Measurements from ENCODE around the gene FAM228A.

FAM228A gene

GRCh38 chr2:24211408-24211807 is 36.6 kb downstream of the FAM228A start:
- peaks cover 23% of the 10 kb centered on the region for H3K36me3 ChIP-seq (ENCODE audit: insufficient read depth, low read length)
- H3K27me3 ChIP-seq (ENCODE audit: insufficient read depth, low read length) = no peaks in the 10 kb centered on the region
- H3K4me3 ChIP-seq (ENCODE audit: low read length) = no peak overlapping the region
- H3K9me3 ChIP-seq (ENCODE audit: low read length) = no peaks in the 10 kb centered on the region
- no peak overlapping the region for H2AFZ ChIP-seq (ENCODE audit: low read depth, low read length)
- no peaks in the 10 kb centered on the region for H3K4me1 ChIP-seq (ENCODE audit: insufficient read depth, low read length)

GRCh38 chr2:24214880-24215279 is 40.0 kb downstream of the FAM228A start:
- Histone ChIP-seq H3K27me3 (ENCODE audit: insufficient read depth, low read length) (no peaks in the 10 kb centered on the region), H3K36me3 (ENCODE audit: insufficient read depth, low read length) (peaks cover 8% of the 10 kb centered on the region), H3K9me3 (ENCODE audit: low read length) (no peaks in the 10 kb centered on the region), H3K4me3 (ENCODE audit: low read length) (no peak overlapping the region), H3K4me1 (ENCODE audit: insufficient read depth, low read length) (no peaks in the 10 kb centered on the region), H2AFZ (ENCODE audit: low read depth, low read length) (no peak overlapping the region)

DNA sequence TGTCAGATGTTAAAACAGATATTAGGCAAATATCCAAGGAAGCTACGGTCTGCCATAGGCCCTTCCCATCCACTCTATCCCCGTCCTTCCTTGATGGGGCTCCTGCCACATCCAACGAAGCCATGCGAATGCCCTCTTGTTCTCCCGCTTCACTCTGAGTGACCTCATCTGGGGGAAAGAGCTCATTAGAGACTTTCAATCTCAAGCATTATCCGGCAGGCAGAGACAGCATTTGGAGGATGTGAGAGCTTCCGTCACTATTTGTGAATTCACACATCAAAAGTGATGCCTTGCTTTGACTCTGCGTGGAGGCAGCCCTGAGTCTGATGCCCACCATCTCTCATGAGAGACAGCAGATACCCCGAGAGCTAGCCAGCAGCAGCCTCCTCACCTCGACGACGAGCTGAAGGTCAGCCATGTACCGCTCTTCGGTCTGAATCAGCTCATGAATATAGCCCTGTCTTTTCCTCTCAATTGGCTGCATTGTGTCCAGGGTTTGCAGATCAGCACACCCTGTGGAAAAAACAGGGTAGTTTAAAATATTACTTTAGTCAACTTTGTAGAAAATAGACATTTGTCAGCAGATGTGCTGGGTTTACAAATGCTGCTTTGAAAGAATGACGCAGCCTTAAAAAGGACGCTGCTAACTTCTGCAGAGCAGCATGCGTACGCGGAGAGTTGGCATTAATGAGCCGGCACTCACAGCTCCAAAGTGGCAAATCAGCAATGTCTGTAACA is 45.9 kb downstream of the FAM228A start:
- Histone ChIP-seq H2AFZ (ENCODE audit: low read depth, low read length) (no peak overlapping the region), H3K9me3 (ENCODE audit: low read length) (no peaks in the 10 kb centered on the region), H3K4me3 (ENCODE audit: low read length) (no peak overlapping the region), H3K36me3 (ENCODE audit: insufficient read depth, low read length) (peaks cover 3% of the 10 kb centered on the region), H3K27me3 (ENCODE audit: insufficient read depth, low read length) (no peaks in the 10 kb centered on the region), H3K4me1 (ENCODE audit: insufficient read depth, low read length) (peaks cover 19% of the 10 kb centered on the region)

DNA sequence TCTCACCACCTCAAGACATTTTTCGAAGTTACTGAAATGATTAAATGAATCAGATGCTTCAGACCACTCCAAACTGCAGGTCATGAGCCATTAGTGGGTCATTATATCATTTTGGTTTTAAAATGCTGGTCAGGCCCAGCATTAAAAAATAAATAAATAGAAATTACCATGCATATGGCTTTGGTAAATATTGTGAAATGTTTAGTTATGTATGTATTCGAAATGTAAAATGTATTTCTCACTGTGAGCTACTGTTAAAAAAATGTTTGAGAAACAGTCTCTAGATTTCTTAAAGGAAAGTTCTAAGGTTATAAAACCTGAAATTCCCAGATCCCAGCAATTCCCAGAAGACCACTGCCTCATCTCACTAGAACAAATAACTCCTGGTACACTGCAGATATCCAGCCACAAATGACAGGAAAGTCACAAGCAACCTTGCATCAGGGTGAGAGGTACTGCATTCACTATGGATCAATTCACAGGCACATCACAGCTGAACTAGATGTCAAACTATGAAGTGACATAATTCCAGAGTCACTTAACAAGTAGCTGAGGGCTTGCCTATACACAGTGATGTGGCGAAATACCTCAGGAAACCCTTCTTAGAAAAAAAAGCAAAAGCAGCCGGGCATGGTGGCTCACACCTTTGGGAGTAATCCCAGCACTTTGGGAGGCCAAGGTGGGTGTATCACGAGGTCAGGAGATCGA is 46.6 kb downstream of the FAM228A start:
- peaks cover 23% of the 10 kb centered on the region for H3K4me1 ChIP-seq (ENCODE audit: insufficient read depth, low read length)
- no peak overlapping the region for H3K4me3 ChIP-seq (ENCODE audit: low read length)
- no peaks in the 10 kb centered on the region for H3K36me3 ChIP-seq (ENCODE audit: insufficient read depth, low read length)
- H3K9me3 ChIP-seq (ENCODE audit: low read length) = no peaks in the 10 kb centered on the region
- no peak overlapping the region for H2AFZ ChIP-seq (ENCODE audit: low read depth, low read length)
- H3K27me3 ChIP-seq (ENCODE audit: insufficient read depth, low read length) = no peaks in the 10 kb centered on the region

DNA sequence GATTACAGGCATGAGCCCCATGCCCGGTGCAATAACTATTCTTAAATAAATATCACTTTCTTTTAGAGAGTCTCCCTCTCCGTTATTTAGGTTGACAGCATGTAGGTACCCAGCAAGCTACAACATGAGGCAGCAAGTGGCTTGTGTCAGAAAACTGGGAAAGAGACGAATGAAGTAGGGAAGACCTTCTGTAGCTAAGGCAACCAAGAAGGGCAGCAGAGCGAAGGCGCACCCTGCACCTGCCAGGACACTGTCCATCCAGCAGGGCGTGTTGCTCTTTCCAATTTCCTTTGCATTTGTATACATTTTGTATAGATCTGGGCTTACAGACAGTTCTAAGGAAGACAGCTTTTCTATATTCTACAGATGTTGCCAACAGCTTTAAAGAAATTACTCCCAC is 48.1 kb downstream of the FAM228A start:
- no peak overlapping the region for H2AFZ ChIP-seq (ENCODE audit: low read depth, low read length)
- no peaks in the 10 kb centered on the region for H3K9me3 ChIP-seq (ENCODE audit: low read length)
- no peaks in the 10 kb centered on the region for H3K36me3 ChIP-seq (ENCODE audit: insufficient read depth, low read length)

DNA sequence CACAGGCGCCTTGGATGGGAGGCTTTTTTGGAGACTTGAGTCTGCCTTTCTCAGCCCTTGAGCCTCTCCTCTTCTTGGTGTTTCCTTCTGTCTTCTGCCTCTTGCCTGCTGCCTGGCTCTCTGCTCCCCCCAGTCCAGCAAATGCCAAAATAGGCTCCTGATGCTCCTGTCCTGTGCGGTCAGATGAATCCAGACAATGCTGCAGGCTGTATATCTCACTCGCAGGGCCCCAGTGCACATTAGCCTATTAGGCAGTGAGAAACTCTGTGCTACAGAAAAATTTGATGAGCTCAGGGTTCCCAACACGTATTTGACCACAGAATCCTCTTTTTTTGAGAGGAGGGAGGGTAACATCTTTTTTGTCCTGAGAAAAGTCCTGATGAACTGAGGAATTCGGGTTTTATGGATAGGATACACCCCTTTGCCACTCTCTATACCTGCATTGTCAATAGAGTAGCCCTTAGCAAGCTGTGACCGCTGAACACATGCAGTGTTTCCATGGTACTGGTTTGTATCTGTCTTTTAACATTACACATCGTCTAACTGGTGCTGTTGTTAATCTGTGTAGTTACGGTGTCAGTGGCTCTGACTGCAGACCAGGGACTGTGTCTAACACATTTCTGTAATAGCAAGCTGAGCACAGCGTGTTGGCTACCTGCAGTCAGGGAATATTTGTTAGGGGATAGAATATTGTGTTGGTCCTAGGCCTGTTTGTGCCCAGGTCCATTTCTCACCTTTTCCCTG is 50.8 kb downstream of the FAM228A start:
- Histone ChIP-seq H3K4me3 (ENCODE audit: low read length) (no peak overlapping the region), H3K36me3 (ENCODE audit: insufficient read depth, low read length) (no peaks in the 10 kb centered on the region), H3K27me3 (ENCODE audit: insufficient read depth, low read length) (no peaks in the 10 kb centered on the region), H3K4me1 (ENCODE audit: insufficient read depth, low read length) (peaks cover 17% of the 10 kb centered on the region), H3K9me3 (ENCODE audit: low read length) (no peaks in the 10 kb centered on the region), H2AFZ (ENCODE audit: low read depth, low read length) (no peak overlapping the region)

More for the DNA sequence above, 48.1 kb downstream of the FAM228A start:
- H3K4me1 ChIP-seq (ENCODE audit: insufficient read depth, low read length) = peaks cover 23% of the 10 kb centered on the region
- no peaks in the 10 kb centered on the region for H3K27me3 ChIP-seq (ENCODE audit: insufficient read depth, low read length)
- H3K4me3 ChIP-seq (ENCODE audit: low read length) = no peak overlapping the region

- Histone ChIP-seq H3K4me1 (ENCODE audit: insufficient read depth, low read length) (peaks cover 12% of the 10 kb centered on the region), H3K36me3 (ENCODE audit: insufficient read depth, low read length) (no peaks in the 10 kb centered on the region), H2AFZ (ENCODE audit: low read depth, low read length) (no peak overlapping the region), H3K27me3 (ENCODE audit: insufficient read depth, low read length) (no peaks in the 10 kb centered on the region), H3K4me3 (ENCODE audit: low read length) (no peak overlapping the region), H3K9me3 (ENCODE audit: low read length) (no peaks in the 10 kb centered on the region)
Measured at GRCh38 chr2:24228470-24228869, 53.6 kb downstream of the FAM228A start.

DNA sequence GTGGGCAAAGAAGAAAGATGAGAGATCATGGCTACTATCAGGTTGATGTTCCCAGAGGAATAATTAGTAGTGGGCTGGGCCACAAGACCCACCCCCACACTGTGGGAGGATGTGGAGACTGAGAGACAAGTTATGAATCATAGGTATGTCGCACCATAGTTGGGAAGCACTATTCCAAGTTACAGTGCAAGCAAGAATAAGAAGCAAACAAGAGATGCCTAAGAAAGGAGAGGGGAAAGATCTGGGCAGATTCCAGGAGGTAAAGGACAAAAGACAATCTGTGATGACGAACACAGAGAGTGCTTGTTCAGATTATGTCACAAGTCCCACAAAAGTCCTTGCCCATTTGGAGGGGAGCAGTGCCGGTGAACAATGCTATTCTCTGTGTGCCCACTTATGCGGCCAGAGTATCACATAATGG is 56.6 kb downstream of the FAM228A start:
- no peaks in the 10 kb centered on the region for H3K27me3 ChIP-seq (ENCODE audit: insufficient read depth, low read length)
- H3K4me1 ChIP-seq (ENCODE audit: insufficient read depth, low read length) = peaks cover 6% of the 10 kb centered on the region
- no peak overlapping the region for H3K4me3 ChIP-seq (ENCODE audit: low read length)
- peaks cover 2% of the 10 kb centered on the region for H3K9me3 ChIP-seq (ENCODE audit: low read length)
- no peak overlapping the region for H2AFZ ChIP-seq (ENCODE audit: low read depth, low read length)
- no peaks in the 10 kb centered on the region for H3K36me3 ChIP-seq (ENCODE audit: insufficient read depth, low read length)

DNA sequence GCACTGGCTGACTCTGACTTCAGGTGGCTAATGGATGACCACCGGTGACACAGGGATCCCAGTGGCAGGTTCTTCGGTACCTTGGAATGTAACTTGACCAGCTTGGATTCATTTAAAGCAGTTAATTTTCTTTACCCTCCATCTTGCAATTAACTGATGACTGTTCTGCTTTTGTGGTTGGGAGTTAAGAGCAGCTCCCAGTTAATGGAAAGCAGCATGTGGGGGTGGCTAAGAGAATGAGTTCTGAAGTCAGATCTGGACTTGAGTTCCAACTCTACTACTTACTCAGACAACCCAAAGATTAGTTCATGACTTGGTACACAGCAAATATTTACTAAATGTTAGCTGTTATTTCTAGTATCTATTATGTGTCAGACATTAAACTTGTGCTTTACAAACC is 58.5 kb downstream of the FAM228A start:
- Histone ChIP-seq H3K27me3 (ENCODE audit: insufficient read depth, low read length) (no peaks in the 10 kb centered on the region), H3K4me1 (ENCODE audit: insufficient read depth, low read length) (peaks cover 6% of the 10 kb centered on the region)

GRCh38 chr2:24237313-24237712 is 62.5 kb downstream of the FAM228A start:
- no peaks in the 10 kb centered on the region for H3K27me3 ChIP-seq (ENCODE audit: insufficient read depth, low read length)
- H3K9me3 ChIP-seq (ENCODE audit: low read length) = peaks cover 2% of the 10 kb centered on the region

More for the DNA sequence above, 58.5 kb downstream of the FAM228A start:
- Histone ChIP-seq H3K9me3 (ENCODE audit: low read length) (peaks cover 2% of the 10 kb centered on the region), H3K36me3 (ENCODE audit: insufficient read depth, low read length) (no peaks in the 10 kb centered on the region), H2AFZ (ENCODE audit: low read depth, low read length) (no peak overlapping the region), H3K4me3 (ENCODE audit: low read length) (no peak overlapping the region)

GRCh38 chr2:24238158-24238557 is 63.3 kb downstream of the FAM228A start:
- no peaks in the 10 kb centered on the region for H3K27me3 ChIP-seq (ENCODE audit: insufficient read depth, low read length)
- H3K4me1 ChIP-seq (ENCODE audit: insufficient read depth, low read length) = peaks cover 11% of the 10 kb centered on the region
- no peak overlapping the region for H3K4me3 ChIP-seq (ENCODE audit: low read length)
- peaks cover 2% of the 10 kb centered on the region for H3K9me3 ChIP-seq (ENCODE audit: low read length)
- H3K36me3 ChIP-seq (ENCODE audit: insufficient read depth, low read length) = no peaks in the 10 kb centered on the region
- no peak overlapping the region for H2AFZ ChIP-seq (ENCODE audit: low read depth, low read length)

More at GRCh38 chr2:24237313-24237712, 62.5 kb downstream of the FAM228A start:
- no peak overlapping the region for H3K4me3 ChIP-seq (ENCODE audit: low read length)
- H2AFZ ChIP-seq (ENCODE audit: low read depth, low read length) = no peak overlapping the region
- no peaks in the 10 kb centered on the region for H3K36me3 ChIP-seq (ENCODE audit: insufficient read depth, low read length)
- H3K4me1 ChIP-seq (ENCODE audit: insufficient read depth, low read length) = peaks cover 11% of the 10 kb centered on the region

DNA sequence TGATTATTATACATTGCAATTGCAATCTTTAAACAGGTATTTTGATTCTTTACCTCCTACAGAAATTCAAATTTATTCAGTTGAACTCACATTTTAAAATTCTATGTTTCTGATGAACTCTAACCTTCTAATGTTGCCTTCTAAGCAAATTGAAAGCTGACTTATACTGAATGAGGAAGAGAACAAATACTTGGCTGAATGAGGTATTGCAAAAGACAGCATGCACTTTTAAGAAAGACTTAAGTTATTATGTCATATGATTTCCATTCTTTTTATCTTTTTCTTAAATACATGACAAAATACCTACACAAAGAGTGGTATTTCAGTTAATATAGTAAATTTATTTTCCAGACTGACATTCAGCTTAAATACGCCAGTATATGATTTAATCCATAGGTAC is 64.7 kb downstream of the FAM228A start:
- Histone ChIP-seq H3K4me3 (ENCODE audit: low read length) (no peak overlapping the region), H2AFZ (ENCODE audit: low read depth, low read length) (no peak overlapping the region)

More for the DNA sequence above, 64.7 kb downstream of the FAM228A start:
- Histone ChIP-seq H3K9me3 (ENCODE audit: low read length) (peaks cover 2% of the 10 kb centered on the region), H3K4me1 (ENCODE audit: insufficient read depth, low read length) (peaks cover 5% of the 10 kb centered on the region), H3K36me3 (ENCODE audit: insufficient read depth, low read length) (peaks cover 2% of the 10 kb centered on the region), H3K27me3 (ENCODE audit: insufficient read depth, low read length) (no peaks in the 10 kb centered on the region)

Data from neuron (in vitro differentiated cells).